ENCODE measurements around the gene PNPLA1. TPM values are rescaled to one million over a fixed set of nuclear protein-coding genes. Genes with fewer than 3 reads are reported as not detected.

The PNPLA1 gene
- total RNA-seq, 4 donors from 2014 or later = not detected

- TF ChIP-seq CTCF (IDR thresholded peaks at IDR 0.05; ENCODE audit: low read depth) = no peak
Observed at GRCh38 chr6:36239774-36240173, 30.1 kb upstream of the PNPLA1 start.

- no peak for TF ChIP-seq CTCF (IDR thresholded peaks at IDR 0.05; ENCODE audit: low read depth)
Observed at GRCh38 chr6:36241728-36242127, 28.1 kb upstream of the PNPLA1 start.

GRCh38 chr6:36242161-36242560 is 27.7 kb upstream of the PNPLA1 start:
- no peak for TF ChIP-seq CTCF (IDR thresholded peaks at IDR 0.05; ENCODE audit: low read depth)

GRCh38 chr6:36242626-36243025 is 27.2 kb upstream of the PNPLA1 start:
- no peak for TF ChIP-seq CTCF (IDR thresholded peaks at IDR 0.05; ENCODE audit: low read depth)

- TF ChIP-seq CTCF (IDR thresholded peaks at IDR 0.05; ENCODE audit: low read depth) = no peak
Observed at GRCh38 chr6:36243562-36244212, 26.2 kb upstream of the PNPLA1 start.

- no peak for TF ChIP-seq CTCF (IDR thresholded peaks at IDR 0.05; ENCODE audit: low read depth)
Observed at GRCh38 chr6:36244641-36245280, 25.1 kb upstream of the PNPLA1 start.

- no peak for TF ChIP-seq CTCF (IDR thresholded peaks at IDR 0.05; ENCODE audit: low read depth)
Observed at GRCh38 chr6:36245572-36246061, 24.2 kb upstream of the PNPLA1 start.

Data from subcutaneous adipose tissue (tissue), 4 donors.